Thoracic aorta (tissue), 2 donors: Measurements from ENCODE around the gene LRRC30. TPM values are rescaled to one million over a fixed set of nuclear protein-coding genes. Genes with fewer than 3 reads are reported as not detected.

Source experiments
- ATAC-seq: fragments of 150-250 bp; one replicate; pipeline ENCODE4 v1.8.0; 2017; ENCODE audit warnings: low read depth; ENCODE audit not compliant: insufficient number of reproducible peaks, low FRiP score
- DNase-seq: peaks from one replicate; pipeline ENCODE4 v3.0.0-alpha.2; 2020; ENCODE audit warnings: low spot score
- H3K27ac ChIP-seq, 2 donors: fragments of 200-600 bp; sonication (generic); 1 replicate in 1 of 2; 2 replicates in 1 of 2; pipeline ENCODE4 v1.5.1; 2016; ENCODE audit warnings: mild to moderate bottlenecking in 2 of 2, moderate library complexity in 2 of 2
- H3K27me3 ChIP-seq: fragments of 200-600 bp; sonication (generic); replicated peaks from 2 replicates; pipeline ENCODE4 v1.6.0; 2016; ENCODE audit warnings: mild to moderate bottlenecking; ENCODE audit not compliant: insufficient read depth
- H3K36me3 ChIP-seq: fragments of 200-600 bp; sonication (generic); one replicate; pipeline ENCODE4 v1.5.1; 2016
- H3K4me1 ChIP-seq, 2 donors: fragments of 200-600 bp; sonication (generic); 1 replicate in 1 of 2; 2 replicates in 1 of 2; pipeline versions ENCODE4 v1.5.1 to v1.6.0; 2016; ENCODE audit warnings: low read depth in 2 of 2, mild to moderate bottlenecking in 1 of 2; ENCODE audit not compliant: control insufficient read depth in 1 of 2
- H3K4me3 ChIP-seq: fragments of 200-600 bp; sonication (generic); 2 replicates; pipeline ENCODE4 v1.5.1; 2016; ENCODE audit warnings: mild to moderate bottlenecking
- H3K9me3 ChIP-seq: fragments of 200-600 bp; sonication (generic); 2 replicates; pipeline ENCODE4 v1.5.1; 2016
- CTCF ChIP-seq: fragments of 200-600 bp; sonication (generic); IDR thresholded peaks from one replicate; pipeline ENCODE4 v1.5.1; 2019; ENCODE audit warnings: antibody characterized with exemption
- total RNA-seq, 2 donors: library from RNA; depleted of rRNA; stranded (reverse); fragments of >200 nt; gene quantifications; one replicate each; pipeline versions ENCODE4 v1.1.0 to v1.2.3, GENCODE V29; 2016

The LRRC30 gene
- total RNA-seq, 2 donors from 2014 or later = not detected

GRCh38 chr18:7232218-7232617, 1.3 kb downstream of the LRRC30 start:
- DNase-seq (no peak), ATAC-seq (no peak)
- Histone ChIP-seq H3K4me1 (no peaks in the 10 kb centered on the region), H3K27me3 (no peaks in the 10 kb centered on the region), H3K27ac (no peak overlapping the region), H3K4me3 (no peak overlapping the region), H3K9me3 (no peaks in the 10 kb centered on the region), H3K36me3 (no peaks in the 10 kb centered on the region)
- no peak for TF ChIP-seq CTCF

- no peaks in the 10 kb centered on the region for H3K9me3 ChIP-seq
- H3K4me3 ChIP-seq = no peak overlapping the region
- H3K27ac ChIP-seq = no peak overlapping the region
- no peaks in the 10 kb centered on the region for H3K36me3 ChIP-seq
- no peaks in the 10 kb centered on the region for H3K27me3 ChIP-seq
- no peaks in the 10 kb centered on the region for H3K4me1 ChIP-seq
- ATAC-seq = no peak
- no peak for TF ChIP-seq CTCF
- DNase-seq = no peak
These were observed 2.4 kb downstream of the LRRC30 start for GRCh38 chr18:7233134-7233810.

GRCh38 chr18:7234091-7234490, 3.2 kb downstream of the LRRC30 start:
- Histone ChIP-seq H3K4me3 (no peak overlapping the region), H3K4me1 (no peaks in the 10 kb centered on the region), H3K27ac (no peak overlapping the region), H3K27me3 (no peaks in the 10 kb centered on the region), H3K36me3 (no peaks in the 10 kb centered on the region), H3K9me3 (no peaks in the 10 kb centered on the region)
- ATAC-seq (no peak), DNase-seq (no peak)
- no peak for TF ChIP-seq CTCF

- no peak overlapping the region for H3K27ac ChIP-seq
- H3K27me3 ChIP-seq = no peaks in the 10 kb centered on the region
- no peaks in the 10 kb centered on the region for H3K9me3 ChIP-seq
- H3K4me3 ChIP-seq = no peak overlapping the region
- H3K36me3 ChIP-seq = no peaks in the 10 kb centered on the region
- no peaks in the 10 kb centered on the region for H3K4me1 ChIP-seq
- no peak for DNase-seq
- no peak for TF ChIP-seq CTCF
- no peak for ATAC-seq
These were observed 4.1 kb downstream of the LRRC30 start for GRCh38 chr18:7234956-7235355.

- no peak overlapping the region for H3K27ac ChIP-seq
These were observed 5.2 kb downstream of the LRRC30 start for GRCh38 chr18:7236072-7236471.

More at GRCh38 chr18:7236072-7236471, 5.2 kb downstream of the LRRC30 start:
- Histone ChIP-seq H3K36me3 (no peaks in the 10 kb centered on the region), H3K4me3 (no peak overlapping the region), H3K4me1 (no peaks in the 10 kb centered on the region), H3K9me3 (no peaks in the 10 kb centered on the region), H3K27me3 (no peaks in the 10 kb centered on the region)
- no peak for TF ChIP-seq CTCF
- ATAC-seq = no peak
- no peak for DNase-seq
